22Rv1 (cell line): ENCODE measurements around the gene E2F7.

Experiments used
- H3K27ac ChIP-seq: fragments of 450-650 bp; 2 replicates; pipeline ENCODE4 v1.5.1; 2017
- ZFX ChIP-seq: fragments of 450-650 bp; IDR thresholded peaks from 2 replicates; pipeline ENCODE4 v1.6.1; 2017; ENCODE audit warnings: antibody characterized with exemption, borderline replicate concordance
- TF ChIP-seq, protein P1 (sequence below): fragments of 450-650 bp; IDR thresholded peaks from 2 replicates; pipeline ENCODE4 v1.5.1; 2017; ENCODE audit warnings: mild to moderate bottlenecking

Gene E2F7

DNA sequence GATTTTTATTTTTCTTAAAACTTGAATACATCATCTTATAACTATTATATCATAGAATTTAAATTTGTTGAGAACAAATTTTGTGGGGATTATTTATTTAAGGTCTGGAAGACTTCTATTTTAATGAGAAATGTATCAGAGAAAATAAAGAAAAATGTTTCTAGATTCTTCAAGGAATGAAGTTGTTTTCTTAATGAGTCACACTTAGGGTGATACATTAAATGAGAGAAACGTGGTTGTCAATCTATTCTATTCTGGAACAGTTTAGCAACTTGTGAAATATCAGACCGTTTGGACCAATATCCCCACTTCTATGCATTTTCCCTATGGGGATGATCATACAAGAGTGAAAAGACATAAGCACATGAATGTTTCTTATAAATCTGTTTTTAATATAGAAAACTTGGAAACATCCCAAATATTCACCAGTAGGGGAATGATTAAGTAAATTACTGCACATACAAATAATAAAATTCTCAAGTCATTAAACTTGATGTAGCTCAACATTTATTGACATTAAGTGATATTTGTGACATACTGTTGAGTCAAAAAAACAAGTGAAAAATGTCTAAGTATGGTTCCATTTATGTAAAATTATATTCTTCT lies 88.5 kb downstream of the E2F7 start:
- H3K27ac ChIP-seq, result no peak overlapping the region
- TF ChIP-seq ZFX, result no peak
- TF ChIP-seq, protein P1, sequence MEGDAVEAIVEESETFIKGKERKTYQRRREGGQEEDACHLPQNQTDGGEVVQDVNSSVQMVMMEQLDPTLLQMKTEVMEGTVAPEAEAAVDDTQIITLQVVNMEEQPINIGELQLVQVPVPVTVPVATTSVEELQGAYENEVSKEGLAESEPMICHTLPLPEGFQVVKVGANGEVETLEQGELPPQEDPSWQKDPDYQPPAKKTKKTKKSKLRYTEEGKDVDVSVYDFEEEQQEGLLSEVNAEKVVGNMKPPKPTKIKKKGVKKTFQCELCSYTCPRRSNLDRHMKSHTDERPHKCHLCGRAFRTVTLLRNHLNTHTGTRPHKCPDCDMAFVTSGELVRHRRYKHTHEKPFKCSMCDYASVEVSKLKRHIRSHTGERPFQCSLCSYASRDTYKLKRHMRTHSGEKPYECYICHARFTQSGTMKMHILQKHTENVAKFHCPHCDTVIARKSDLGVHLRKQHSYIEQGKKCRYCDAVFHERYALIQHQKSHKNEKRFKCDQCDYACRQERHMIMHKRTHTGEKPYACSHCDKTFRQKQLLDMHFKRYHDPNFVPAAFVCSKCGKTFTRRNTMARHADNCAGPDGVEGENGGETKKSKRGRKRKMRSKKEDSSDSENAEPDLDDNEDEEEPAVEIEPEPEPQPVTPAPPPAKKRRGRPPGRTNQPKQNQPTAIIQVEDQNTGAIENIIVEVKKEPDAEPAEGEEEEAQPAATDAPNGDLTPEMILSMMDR, result no peak
